Uterus (tissue), 2 donors: ENCODE measurements around the gene USO1.

Experiments
- POLR2A ChIP-seq, 2 donors: fragments of 450-650 bp; IDR thresholded peaks; one replicate each; pipeline ENCODE4 v1.6.1; 2016; ENCODE audit warnings: antibody characterized with exemption in 2 of 2, mild to moderate bottlenecking in 1 of 2, moderate library complexity in 1 of 2
- TF ChIP-seq, protein P1 (sequence below), 4 experiments: fragments of 200-600 bp in 2 of 4; fragments of 450-650 bp in 2 of 4; sonication (generic) in 2 of 4; IDR thresholded peaks; one replicate each; pipeline ENCODE4 v1.5.1; 2016 to 2019; ENCODE audit warnings: antibody characterized with exemption in 4 of 4, mild to moderate bottlenecking in 2 of 4, moderate library complexity in 1 of 4

DNA sequence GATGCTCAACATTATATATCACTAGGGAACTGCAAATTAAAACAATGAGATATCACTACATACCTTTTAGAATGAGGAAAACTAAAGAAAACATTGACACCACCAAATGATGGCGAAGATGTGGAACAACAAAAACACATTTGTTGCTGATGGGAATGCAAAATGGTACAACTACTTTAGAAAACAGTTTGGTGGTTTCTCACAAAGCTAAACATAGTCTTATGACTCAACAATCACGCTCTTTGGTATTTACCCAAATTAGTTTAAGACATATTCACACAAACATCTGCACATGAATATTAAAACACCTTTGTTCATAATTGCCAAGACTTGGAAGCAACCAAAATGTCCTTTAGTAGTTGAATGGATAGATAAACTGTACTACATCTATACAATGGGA lies 53.2 kb downstream of the USO1 start:
- TF ChIP-seq, protein P1, sequence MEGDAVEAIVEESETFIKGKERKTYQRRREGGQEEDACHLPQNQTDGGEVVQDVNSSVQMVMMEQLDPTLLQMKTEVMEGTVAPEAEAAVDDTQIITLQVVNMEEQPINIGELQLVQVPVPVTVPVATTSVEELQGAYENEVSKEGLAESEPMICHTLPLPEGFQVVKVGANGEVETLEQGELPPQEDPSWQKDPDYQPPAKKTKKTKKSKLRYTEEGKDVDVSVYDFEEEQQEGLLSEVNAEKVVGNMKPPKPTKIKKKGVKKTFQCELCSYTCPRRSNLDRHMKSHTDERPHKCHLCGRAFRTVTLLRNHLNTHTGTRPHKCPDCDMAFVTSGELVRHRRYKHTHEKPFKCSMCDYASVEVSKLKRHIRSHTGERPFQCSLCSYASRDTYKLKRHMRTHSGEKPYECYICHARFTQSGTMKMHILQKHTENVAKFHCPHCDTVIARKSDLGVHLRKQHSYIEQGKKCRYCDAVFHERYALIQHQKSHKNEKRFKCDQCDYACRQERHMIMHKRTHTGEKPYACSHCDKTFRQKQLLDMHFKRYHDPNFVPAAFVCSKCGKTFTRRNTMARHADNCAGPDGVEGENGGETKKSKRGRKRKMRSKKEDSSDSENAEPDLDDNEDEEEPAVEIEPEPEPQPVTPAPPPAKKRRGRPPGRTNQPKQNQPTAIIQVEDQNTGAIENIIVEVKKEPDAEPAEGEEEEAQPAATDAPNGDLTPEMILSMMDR (IDR thresholded peaks at IDR 0.05): no peak
- no peak for TF ChIP-seq POLR2A (IDR thresholded peaks at IDR 0.05)
